GM19023 (cell line): ENCODE measurements around the gene KLF13.

Experiments
- ATAC-seq: cut with Tn5 transposase; IDR thresholded peaks from one replicate; pipeline ENCODE4 v1.9.1; 2021; ENCODE audit warnings: mild to moderate bottlenecking, moderate library complexity; ENCODE audit not compliant: unreplicated experiment

Gene KLF13

DNA sequence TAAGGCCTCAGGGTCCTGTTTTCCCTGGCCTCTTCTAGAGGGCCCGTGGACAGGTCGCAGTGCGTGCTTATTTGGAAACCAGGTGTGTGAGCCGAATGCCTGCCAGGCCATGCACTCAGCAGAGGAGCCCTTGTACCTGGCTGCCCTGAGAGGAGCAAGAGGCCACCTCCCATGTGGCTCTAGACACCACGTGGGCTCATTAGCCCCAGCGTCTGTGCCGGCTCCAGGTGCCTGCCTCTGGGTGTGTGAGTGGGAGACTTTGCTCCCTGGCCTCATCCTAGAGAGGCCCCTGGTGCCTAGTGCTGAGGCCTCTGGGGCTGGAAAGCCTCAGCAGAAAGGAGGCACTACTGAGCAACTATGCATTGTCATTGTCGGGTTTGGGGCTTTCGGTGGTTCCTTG, 50.4 kb downstream of the KLF13 start:
- ATAC-seq = no peak

DNA sequence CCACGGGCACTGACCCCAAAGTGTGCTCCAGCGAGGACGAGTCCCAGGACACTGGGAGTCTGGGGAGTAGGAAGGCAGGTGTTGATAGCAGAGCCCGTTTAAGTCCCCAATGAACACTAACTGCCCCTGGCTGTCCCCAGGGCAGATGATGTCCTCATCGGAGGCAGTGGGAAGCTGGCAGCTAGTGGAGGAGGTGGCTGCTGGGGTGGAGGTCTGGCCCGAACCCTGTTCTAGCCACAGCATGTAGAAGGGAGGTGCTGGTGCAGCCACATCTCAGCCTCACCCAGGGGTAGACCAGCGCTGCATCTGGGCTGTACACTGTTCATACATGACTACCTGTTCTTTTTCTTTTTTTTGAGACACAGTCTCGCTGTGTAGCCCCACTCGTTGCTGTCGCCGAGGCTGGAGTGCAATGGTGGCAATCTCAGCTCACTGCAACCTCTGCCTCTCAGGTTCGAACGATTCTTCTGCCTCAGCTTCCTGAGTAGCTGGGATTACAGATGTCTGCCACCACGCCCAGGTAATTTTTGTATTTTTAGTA, 51.8 kb downstream of the KLF13 start:
- ATAC-seq = no peak

DNA sequence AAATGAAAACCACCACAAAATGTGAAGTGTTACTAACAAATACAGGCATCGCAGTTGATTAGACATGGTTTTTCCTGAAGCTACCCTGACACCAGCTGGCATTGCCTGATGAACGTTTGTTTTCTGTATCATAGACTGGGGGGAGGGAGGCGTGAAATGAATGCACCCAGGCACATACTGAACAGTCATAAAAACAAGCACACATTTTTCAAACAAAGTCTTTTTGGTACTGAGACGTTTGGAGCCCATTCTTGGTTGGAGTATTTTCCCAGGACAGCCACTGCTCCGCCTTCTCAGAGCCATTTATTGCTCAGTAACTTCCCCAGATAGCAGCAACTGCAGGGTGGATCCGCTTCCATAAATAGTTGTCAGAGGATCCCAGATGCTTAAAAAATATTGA, 52.4 kb downstream of the KLF13 start:
- ATAC-seq = no peak

DNA sequence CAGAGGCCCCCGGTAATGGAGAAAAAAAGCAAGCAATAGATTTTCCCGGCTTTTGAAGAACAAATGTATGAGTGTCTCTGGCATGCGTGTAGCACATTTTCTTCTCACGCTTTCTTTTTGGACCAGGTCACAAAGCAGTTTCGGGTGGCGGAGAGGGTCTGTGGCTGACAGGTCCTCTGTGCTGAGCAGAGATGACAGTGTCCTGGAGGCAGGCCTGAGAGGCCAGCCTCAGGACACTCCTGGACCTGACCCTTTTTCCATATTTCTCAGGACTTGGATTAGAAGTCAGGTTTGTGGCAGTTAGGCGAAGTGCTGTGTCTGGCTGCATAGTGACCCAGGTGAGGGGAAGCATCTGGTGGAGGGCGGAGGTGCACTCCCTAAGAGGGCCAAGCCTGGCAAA, 52.9 kb downstream of the KLF13 start:
- ATAC-seq = no peak

DNA sequence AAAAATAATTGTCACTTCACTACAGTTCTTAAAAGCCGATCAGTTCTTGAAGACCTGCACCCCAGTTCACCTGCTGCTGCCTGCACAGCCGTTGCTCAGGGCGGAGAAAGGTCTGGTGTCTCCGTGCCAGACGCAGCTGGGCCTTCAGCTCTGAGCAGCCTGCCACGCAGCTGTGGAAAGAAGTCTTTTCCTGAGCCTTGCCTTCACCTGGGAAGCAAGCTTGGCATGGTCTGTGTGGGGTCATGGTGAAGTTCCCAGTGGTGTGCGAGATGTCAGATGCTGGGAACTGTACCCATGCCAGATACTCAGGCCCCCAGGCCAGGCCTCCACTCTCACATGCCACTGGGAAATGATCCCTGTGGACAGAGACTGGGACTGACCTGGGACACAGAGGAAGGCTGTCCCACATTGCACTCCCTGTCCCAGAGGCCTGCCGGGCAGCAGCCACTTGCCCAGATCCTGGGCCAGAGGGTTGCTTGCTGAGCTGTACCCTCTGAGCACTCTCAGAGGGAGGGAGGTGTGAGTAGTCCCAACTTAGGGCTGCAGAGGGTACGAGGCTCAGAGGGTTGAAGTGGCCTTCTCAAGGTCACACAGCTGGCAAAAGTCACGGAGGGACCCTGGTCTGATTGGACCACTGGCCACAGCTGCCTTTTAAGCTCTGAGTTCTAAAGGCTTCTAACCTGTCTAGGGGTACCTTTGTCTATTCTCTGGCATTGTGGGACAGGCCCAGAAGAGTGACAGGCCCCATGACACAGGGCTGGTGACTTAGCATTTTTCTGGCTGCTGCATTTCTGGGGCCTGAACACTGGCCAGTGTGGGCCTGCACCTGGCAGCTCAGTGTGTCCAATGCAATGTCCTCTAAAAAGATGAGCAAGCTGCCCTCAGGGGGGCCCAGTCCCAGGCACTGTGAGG, 55.4 kb downstream of the KLF13 start:
- no peak for ATAC-seq

DNA sequence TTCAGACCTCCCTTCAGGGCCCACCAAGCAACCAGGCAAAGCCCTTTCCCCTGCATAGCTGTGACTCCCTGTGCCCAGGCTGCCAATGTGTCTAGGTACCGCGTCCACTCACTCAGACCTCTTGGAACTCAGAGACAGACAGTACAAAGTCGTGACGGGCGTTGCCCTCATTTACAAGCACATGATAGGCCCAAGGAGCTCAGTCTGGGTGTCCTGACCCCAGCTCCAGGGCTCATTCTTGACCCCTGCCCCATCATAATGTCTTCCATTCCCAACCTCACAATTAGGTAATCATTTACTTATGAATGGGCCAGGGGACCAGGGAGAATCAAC, 56.0 kb downstream of the KLF13 start:
- no peak for ATAC-seq

DNA sequence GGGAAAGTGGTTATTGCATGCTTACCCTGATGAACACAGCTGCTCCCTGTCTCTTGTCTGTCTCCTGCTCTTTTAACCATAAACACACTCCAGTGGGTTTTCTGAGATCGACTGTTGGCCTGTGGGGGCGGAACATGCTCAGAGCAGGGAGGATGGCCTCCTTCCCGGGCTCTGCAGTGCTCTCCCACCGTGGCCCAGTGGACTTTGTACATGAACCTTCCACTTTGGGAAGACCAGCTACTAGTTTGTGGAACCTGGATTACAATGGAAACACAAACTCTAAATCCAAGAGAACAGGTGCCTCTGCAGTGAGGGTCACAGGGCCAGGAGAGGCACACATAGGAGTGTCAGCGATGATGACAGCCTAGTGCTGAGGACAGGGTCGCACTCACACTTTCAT, 56.5 kb downstream of the KLF13 start:
- no peak for ATAC-seq

DNA sequence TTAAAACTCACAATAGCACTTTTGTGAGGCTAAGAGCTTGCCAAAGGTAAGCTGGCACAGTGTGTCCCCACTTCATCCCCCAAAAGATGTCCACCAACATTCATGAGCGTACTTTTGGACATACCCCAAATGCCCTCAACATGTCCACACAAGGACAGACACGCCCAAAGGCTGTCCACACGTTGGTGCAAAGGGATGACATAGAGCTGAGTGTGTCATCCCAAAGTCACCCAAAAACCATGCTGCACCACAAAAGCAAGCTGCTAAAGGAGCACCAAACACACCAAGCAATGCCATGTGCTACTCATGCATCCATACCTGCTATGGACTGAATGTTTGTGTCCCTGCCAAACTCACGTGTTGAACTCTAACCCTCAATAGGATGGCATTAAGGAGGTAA, 57.9 kb downstream of the KLF13 start:
- no peak for ATAC-seq

DNA sequence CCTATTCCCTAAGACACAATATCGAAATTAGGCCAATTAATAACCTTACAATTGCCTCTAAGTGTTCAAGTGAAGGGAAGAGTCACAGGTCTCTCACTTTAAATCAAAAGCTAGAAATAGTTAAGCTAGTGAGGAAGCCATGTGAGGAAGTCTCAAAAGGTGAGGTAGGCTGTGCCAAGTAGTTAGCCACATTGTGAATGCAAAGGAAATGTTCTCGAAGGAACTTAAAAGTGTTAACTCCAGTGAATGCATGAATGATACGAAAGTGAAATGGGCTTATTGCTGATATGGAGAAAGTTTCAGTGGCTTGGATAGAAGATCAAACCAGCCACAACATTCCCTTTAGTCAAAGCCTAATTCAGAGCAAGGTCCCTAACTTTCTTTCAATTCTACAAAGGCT, 59.1 kb downstream of the KLF13 start:
- no peak for ATAC-seq

DNA sequence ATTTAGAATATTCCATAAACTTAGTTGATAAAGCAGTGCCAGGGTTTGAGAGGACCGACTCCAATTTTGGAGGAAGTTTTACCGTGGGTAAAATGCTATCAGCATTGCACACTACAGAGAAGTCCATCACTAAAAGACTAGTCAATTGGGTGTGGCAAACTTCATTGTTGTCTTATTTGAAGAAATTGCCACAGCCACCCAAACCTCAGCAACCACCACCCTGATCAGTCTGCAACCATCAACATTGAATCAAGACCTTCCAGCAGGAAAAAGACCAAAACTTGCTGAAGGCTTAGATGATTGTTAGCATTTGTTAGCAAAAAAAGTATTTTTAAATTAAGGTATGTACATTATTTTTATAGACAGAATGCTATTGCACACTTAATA, 60.5 kb downstream of the KLF13 start:
- no peak for ATAC-seq

DNA sequence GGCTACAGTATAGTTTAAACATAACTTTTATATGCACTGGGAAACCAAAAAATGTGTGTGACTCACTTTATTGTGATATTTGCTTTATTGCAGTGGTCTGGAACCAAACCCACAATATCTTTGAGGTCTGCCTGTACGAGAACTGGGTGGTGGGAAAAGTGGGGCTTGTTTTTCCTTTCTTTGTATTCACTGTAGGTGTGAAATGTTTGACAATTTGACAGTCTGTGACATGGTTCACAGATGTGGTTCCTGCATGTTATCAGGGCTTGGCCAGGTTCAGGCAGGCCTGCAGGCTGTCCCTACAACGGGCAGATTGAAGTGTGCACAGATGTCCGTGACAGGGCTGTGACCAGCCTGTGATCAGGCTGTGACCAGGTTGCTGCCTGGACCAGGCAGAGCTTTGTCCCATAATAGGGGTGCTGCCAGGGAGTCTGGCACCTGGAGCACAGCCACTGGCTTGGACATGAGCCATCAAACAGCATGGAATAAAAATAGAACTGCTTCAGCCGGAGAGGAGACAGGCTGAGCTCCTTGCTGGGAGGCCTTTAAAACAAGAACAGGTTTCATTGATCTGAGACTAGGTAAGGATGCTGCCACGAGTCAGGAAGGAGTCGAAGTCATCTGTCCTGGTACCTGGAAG, 61.0 kb downstream of the KLF13 start:
- no peak for ATAC-seq

DNA sequence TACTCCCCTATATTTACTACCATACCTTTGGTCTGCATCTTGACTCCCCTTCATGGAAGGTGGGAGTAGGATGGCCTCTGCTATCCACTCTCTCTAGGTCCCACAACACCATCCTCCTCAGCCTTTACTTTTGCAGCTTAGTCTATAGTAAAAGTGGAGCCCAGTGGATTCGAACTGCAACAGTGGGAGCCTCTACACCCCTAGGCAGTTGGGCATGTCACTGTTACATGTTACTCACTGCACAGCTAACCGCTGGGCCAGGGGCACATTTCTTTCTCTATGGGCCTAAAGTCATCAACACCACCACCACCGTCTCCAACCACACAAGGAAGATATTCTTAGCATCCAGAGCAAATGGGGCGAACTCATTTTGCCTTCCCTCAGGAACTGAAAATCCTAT, 62.9 kb downstream of the KLF13 start:
- no peak for ATAC-seq

DNA sequence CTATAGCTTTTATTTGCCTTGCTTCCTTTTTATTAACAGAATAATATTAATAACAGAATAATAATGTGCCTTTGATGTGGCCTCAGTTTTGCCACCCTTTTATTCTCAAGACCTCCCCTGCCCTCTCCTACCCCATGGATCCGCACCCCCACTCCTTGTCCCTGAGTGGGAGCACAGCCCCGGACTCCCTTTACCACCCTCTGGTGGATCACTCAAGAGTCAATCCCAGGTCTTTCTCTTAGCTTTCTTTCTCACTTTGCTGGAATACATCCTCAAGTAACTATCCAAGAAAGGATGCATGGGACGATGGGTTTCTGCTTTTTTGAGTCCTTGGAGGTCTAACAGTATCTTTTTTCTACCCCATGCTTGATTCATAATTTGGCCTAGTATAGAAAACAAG, 63.4 kb downstream of the KLF13 start:
- ATAC-seq = no peak

DNA sequence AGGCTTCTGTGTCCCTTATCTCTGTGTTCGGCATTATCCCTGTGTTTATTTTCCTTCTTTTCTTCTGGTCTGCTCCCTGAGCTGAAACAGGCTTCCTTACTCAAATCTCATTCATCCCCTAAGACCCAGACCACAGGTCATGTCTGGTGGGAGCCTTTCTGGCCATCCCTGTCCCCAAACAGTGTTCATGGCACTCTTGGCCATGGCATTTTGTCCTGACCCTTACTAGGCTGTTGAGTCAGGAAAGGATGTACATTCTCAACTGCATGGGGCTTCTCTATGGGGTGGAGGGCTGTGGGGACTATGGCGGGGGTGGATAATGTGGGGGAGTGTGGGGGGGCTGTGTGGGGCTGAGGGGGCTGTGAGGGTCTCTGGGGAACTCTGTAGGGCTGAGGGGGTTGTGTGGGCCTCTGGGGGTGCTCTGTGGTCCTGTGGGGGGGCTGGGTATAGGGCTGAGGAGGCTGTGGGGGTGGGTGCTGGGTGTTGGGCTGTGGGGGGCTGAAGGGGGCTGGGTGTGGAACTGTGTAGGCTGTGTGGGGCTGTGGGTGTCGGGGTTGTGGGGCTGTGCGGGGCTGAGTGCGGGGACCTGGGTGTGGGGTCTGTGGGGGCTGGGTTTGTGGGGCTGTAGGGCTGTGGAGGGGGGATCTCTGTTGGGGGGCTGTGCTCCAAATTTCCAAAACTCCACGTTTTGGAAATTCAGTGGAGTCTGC, 64.3 kb downstream of the KLF13 start:
- no peak for ATAC-seq

DNA sequence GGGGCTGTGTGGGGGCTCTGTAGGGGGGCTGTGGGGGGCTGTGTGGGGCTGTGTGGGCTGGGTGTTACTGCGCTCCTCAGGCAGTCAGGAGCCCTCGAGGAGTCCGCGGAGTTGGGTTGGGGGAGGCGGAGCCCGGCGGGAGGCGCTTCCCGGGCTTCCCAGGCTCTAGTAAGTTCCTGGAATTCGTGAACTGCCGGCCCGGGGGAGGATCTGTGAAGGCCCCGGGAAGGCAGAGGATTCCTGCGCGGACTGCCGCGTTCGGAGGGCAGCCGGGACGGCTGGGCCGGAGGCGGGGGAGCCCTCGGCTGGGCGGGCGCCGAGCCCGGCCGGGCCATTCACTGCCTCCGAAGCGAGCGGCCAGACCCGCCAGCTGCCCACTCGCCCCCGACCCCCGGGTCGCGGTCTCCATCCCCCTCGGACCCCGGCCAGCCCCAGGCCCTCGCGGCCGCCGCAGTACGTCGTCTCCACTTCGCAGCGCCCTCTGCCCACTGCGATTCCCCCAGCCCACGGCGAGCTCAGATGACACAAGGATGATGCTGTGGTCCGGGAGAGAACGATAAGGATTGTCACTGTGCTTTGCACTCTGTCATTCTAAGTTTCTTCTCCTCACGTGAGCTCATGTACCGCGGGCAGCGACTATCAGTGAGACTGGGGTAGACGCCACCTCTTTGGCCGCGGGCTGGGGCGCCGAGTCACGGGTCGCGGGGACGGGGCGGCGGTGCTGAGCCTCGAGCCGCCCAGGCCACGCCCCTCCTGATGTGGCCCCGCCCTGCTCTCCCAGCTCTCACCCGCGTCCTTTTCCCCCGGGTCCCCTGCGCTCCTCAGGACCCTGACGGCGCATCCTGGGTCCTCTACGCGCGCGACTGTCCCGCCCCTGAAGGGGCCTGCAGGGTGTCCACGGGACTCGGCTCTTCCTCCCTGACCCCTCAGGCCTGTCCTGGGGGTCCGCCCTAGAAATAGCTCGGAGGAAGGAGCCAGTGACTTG, 65.3 kb downstream of the KLF13 start:
- ATAC-seq = peak; percentile 83

DNA sequence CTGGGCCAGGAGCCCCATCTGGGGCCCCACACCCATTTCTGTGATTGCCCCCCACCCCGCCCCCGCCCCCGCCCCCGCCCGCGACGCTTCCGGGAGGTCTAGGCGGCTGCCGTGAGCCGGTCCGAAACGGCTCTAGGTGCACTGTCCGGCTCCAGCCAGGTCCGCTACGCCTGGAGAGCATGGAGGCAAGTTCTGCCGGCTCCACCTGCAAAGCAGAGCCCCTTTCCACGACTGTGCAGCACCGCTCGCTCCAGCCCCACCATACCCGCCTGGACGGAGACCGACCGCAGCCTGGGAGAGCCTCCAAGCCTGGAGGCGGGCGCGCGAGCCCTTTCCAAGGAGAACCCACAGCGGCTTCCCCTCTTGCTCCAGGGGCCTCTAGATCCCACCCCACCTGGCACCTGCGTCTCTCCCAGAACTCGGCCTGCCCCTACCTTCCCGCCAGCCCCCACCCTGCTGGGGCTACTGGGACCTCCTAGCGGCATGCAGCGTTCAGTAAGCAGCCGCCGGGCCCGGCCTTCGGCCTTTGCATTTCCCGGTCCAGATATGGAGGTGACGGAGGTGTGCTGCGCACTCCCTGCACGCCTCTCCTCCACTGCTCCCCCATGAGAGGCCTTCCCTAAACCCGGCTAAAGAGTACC, 66.2 kb downstream of the KLF13 start:
- ATAC-seq = peak; percentile 40

DNA sequence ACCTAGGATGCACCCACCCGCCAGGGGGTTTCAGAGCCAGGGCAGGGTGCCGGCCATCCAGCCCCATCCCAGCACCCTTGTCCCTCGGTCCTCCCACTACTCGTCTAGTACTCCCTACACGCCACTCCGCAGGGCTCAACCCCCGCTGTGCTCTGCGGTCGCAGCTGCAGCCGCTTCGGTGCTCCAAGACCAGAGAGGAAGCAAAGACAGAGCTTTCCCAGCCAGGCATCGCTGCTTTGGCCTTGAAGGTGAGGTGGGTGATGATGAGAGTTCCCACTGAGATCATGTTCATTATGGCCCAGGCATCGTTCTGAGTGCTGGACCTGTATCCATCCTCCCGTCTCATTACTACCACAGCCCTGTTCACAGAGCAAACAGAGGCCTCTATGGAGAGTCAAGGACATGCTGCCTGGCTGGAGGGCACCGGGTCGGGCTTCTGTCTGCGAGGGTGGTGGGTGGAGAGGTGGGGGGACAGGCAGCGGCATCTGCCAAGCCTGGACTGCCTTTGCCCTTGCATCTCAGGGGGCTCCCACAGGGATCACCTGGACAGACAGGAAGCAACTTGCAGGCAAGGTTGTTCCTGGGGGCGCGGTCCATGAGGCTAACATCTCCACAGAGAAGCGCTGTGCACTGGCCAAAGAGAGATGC, 66.9 kb downstream of the KLF13 start:
- no peak for ATAC-seq

DNA sequence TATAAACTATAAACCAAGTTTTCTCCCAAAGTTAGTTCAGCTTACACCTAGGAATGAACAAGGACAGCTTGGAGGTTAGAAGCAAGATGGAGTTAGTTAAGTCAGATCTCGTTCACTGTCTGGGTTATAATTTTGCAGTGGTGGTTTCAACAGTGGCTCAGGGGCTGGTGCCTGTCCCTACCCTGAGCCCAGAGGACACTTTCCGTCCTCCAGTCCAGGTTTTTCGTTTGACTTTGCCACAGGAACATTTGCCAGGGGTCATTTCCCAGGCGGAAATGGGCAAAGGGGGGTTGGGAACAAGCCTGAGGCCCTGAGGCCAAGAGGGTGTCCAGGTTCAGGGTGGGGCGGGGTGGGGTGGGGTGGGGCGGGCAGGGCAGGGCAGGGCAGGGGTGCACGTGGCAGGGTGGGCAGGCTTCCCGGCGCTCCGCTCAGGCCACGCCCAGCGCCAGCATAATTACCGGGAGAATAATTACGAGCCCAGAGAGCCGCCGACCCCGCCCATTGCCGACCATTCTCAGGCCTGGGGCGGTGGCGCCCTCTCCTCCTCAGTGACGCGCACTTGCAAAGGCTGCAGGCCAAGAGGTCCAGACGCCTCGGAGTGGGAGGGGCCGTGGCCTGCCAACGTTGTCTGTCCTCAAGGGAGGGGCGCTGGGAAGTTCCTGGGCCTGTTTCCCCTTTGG, 70.4 kb downstream of the KLF13 start:
- ATAC-seq = no peak
